ENCODE results near the gene GMCL1.

- TF ChIP-seq CTCF (conservative IDR thresholded peaks at IDR 0.05): no peak
- TF ChIP-seq ZFX (IDR thresholded peaks at IDR 0.05): no peak
Measured at GRCh38 chr2:69785358-69785757, 44.1 kb upstream of the GMCL1 start.

Measured in C4-2B (cell line).